ENCODE data around the gene DGAT2. TPM values are rescaled to one million over a fixed set of nuclear protein-coding genes. Genes with fewer than 3 reads are reported as not detected.

Gene DGAT2
- 2.6 and 23.2 TPM in 2 replicates for total RNA-seq

GRCh38 chr11:75768112-75768908 lies at the start of gene DGAT2:
DGAT2 (plus strand) TSS chr11:75768778; CDS start chr11:75768992, 214 bp downstream.
- H3K4me3 ChIP-seq (ENCODE audit: low read depth, low read length) = peak within 1 kb of the TSS; percentile 54
- DNase-seq (ENCODE audit: low read depth) = peak; percentile 35
- H3K27me3 ChIP-seq (ENCODE audit: control insufficient read depth, insufficient read depth, low read length) = no peaks in the 10 kb centered on the region
- H3K36me3 ChIP-seq (ENCODE audit: control insufficient read depth, insufficient read depth, low read length) = no peaks in the 10 kb centered on the region
- TF ChIP-seq CTCF (IDR thresholded peaks at IDR 0.05; ENCODE audit: insufficient read depth, low read length, severe bottlenecking) = peak; percentile 19
- no peak for FAIRE-seq

- no peak for TF ChIP-seq CTCF (IDR thresholded peaks at IDR 0.05; ENCODE audit: insufficient read depth, low read length, severe bottlenecking)
- Histone ChIP-seq H3K36me3 (ENCODE audit: control insufficient read depth, insufficient read depth, low read length) (no peaks in the 10 kb centered on the region), H3K27me3 (ENCODE audit: control insufficient read depth, insufficient read depth, low read length) (no peaks in the 10 kb centered on the region), H3K4me3 (ENCODE audit: low read depth, low read length) (no peak overlapping the region)
- FAIRE-seq (no peak), DNase-seq (ENCODE audit: low read depth) (no peak)
Measured at GRCh38 chr11:75719340-75720239, 49.0 kb upstream of the DGAT2 start.

GRCh38 chr11:75720639-75721038 lies 47.9 kb upstream of the DGAT2 start:
- TF ChIP-seq CTCF (IDR thresholded peaks at IDR 0.05; ENCODE audit: insufficient read depth, low read length, severe bottlenecking) = no peak
- no peak for DNase-seq (ENCODE audit: low read depth)
- no peak for FAIRE-seq
- Histone ChIP-seq H3K27me3 (ENCODE audit: control insufficient read depth, insufficient read depth, low read length) (no peaks in the 10 kb centered on the region), H3K36me3 (ENCODE audit: control insufficient read depth, insufficient read depth, low read length) (no peaks in the 10 kb centered on the region), H3K4me3 (ENCODE audit: low read depth, low read length) (no peak overlapping the region)

GRCh38 chr11:75721852-75722668 lies 46.5 kb upstream of the DGAT2 start:
- Histone ChIP-seq H3K27me3 (ENCODE audit: control insufficient read depth, insufficient read depth, low read length) (no peaks in the 10 kb centered on the region), H3K4me3 (ENCODE audit: low read depth, low read length) (no peak overlapping the region), H3K36me3 (ENCODE audit: control insufficient read depth, insufficient read depth, low read length) (no peaks in the 10 kb centered on the region)
- TF ChIP-seq CTCF (IDR thresholded peaks at IDR 0.05; ENCODE audit: insufficient read depth, low read length, severe bottlenecking) = no peak
- FAIRE-seq (no peak), DNase-seq (ENCODE audit: low read depth) (no peak)

GRCh38 chr11:75722669-75723042 lies 45.9 kb upstream of the DGAT2 start:
- Histone ChIP-seq H3K27me3 (ENCODE audit: control insufficient read depth, insufficient read depth, low read length) (no peaks in the 10 kb centered on the region), H3K36me3 (ENCODE audit: control insufficient read depth, insufficient read depth, low read length) (no peaks in the 10 kb centered on the region), H3K4me3 (ENCODE audit: low read depth, low read length) (no peak overlapping the region)
- DNase-seq (ENCODE audit: low read depth) = no peak
- no peak for FAIRE-seq
- no peak for TF ChIP-seq CTCF (IDR thresholded peaks at IDR 0.05; ENCODE audit: insufficient read depth, low read length, severe bottlenecking)
